ENCODE measurements around the gene RDH5.

- TF ChIP-seq CTCF (IDR thresholded peaks at IDR 0.05) = no peak
- no peak for TF ChIP-seq MXD4 (CRISPR knock-in tag; IDR thresholded peaks at IDR 0.05; ENCODE audit: borderline replicate concordance)
- no peak for TF ChIP-seq E2F5 (CRISPR knock-in tag; IDR thresholded peaks at IDR 0.05)
- no peak for TF ChIP-seq RORB (CRISPR knock-in tag; IDR thresholded peaks at IDR 0.05)
- TF ChIP-seq NFYB (CRISPR knock-in tag; conservative IDR thresholded peaks at IDR 0.05; ENCODE audit: low read depth) = no peak
- TF ChIP-seq ELF4 (CRISPR knock-in tag; IDR thresholded peaks at IDR 0.05; ENCODE audit: low read depth) = no peak
- TF ChIP-seq ZBTB21 (CRISPR knock-in tag; IDR thresholded peaks at IDR 0.05; ENCODE audit: borderline replicate concordance) = no peak
- no peak for TF ChIP-seq SOX15 (CRISPR knock-in tag; IDR thresholded peaks at IDR 0.05)
- TF ChIP-seq PREB (CRISPR knock-in tag; IDR thresholded peaks at IDR 0.05; ENCODE audit: borderline replicate concordance) = no peak
- no peak for TF ChIP-seq TP53 (CRISPR knock-in tag; IDR thresholded peaks at IDR 0.05)
- TF ChIP-seq ZNF281 (CRISPR knock-in tag; IDR thresholded peaks at IDR 0.05) = no peak
- no peak for TF ChIP-seq NFE2L1 (CRISPR knock-in tag; IDR thresholded peaks at IDR 0.05)
- no peak for TF ChIP-seq ZBTB43 (CRISPR knock-in tag; IDR thresholded peaks at IDR 0.05)
- no peak for TF ChIP-seq ESRRA (CRISPR knock-in tag; IDR thresholded peaks at IDR 0.05; ENCODE audit: borderline replicate concordance)
Measured at GRCh38 chr12:55719371-55719770, 822 bp upstream of the RDH5 start.

Measured in WTC11 (cell line).